K562 (cell line): ENCODE results near the gene RASEF.

Source experiments
- CTCF ChIP-seq, 3 experiments: IDR thresholded peaks in 2 of 3; conservative IDR thresholded peaks in 1 of 3; 2 replicates each; pipeline ENCODE4 v1.5.1; 2011 to 2012; ENCODE audit warnings: low read length in 3 of 3, mild to moderate bottlenecking in 3 of 3, control low read depth in 2 of 3, improper control_type of control experiment in 1 of 3, inconsistent platforms in 1 of 3, low read depth in 1 of 3, mixed read lengths in 1 of 3, moderate library complexity in 1 of 3; ENCODE audit not compliant: insufficient read depth in 2 of 3
- KLF1 ChIP-seq: fragments of 450-650 bp; IDR thresholded peaks from 2 replicates; pipeline ENCODE4 v1.6.1; 2016; ENCODE audit warnings: missing genetic modification characterization, missing compliant biosample characterization
- SIN3A ChIP-seq, 2 experiments: fragments of 150-350 bp in 1 of 2; IDR thresholded peaks; 2 replicates each; pipeline ENCODE4 v1.6.1; 2011 to 2016; ENCODE audit warnings: borderline replicate concordance in 2 of 2, low read depth in 2 of 2, low read length in 2 of 2, mild to moderate bottlenecking in 2 of 2, moderate library complexity in 2 of 2; ENCODE audit not compliant: control insufficient read depth in 1 of 2
- SIX5 ChIP-seq, 2 experiments: IDR thresholded peaks; 2 replicates each; pipeline ENCODE4 v1.6.1; 2011; ENCODE audit warnings: low read length in 2 of 2, borderline replicate concordance in 1 of 2, low read depth in 1 of 2, mild to moderate bottlenecking in 1 of 2, moderate library complexity in 1 of 2; ENCODE audit not compliant: insufficient read depth in 1 of 2
- THRAP3 ChIP-seq: fragments of 450-650 bp; IDR thresholded peaks from 2 replicates; pipeline ENCODE4 v1.6.1; 2016; ENCODE audit warnings: mild to moderate bottlenecking, inconsistent platforms, borderline replicate concordance

DNA sequence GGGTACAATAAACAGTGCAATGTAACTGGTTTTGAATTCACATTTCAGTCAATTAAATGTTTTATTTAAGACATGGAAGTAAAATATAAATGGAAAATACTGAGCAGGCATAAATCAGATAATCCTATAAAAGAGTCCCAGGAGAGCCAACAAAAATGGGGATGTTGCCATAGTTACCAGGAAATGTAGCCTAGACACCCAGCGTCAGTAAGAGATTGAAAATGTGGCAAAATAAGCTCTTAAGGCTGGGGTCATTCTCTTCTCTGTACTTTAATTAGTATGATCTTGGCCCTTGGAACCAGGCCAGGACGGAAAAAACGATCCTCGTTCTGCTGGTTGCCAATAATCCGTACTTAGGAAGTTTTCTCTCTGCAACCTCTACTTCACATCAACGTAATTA lies 18.9 kb upstream of the RASEF start:
- TF ChIP-seq CTCF (IDR thresholded peaks at IDR 0.05 in 2 of 3, conservative IDR thresholded peaks at IDR 0.05 in 1 of 3; ENCODE audit: insufficient read depth in 2 of 3, low read depth in 1 of 3, low read length in 3 of 3) (no peak), KLF1 (tag) (no peak), SIX5 (IDR thresholded peaks at IDR 0.05; ENCODE audit: borderline replicate concordance in 1 of 2, insufficient read depth in 1 of 2, low read depth in 1 of 2, low read length in 2 of 2) (no peak), THRAP3 (no peak), SIN3A (IDR thresholded peaks at IDR 0.05; ENCODE audit: borderline replicate concordance in 2 of 2, control insufficient read depth in 1 of 2, low read depth in 2 of 2, low read length in 2 of 2) (no peak)
